GM19438 (cell line): ENCODE measurements around the gene GRK5.

Experiments used
- ATAC-seq: cut with Tn5 transposase; IDR thresholded peaks from one replicate; pipeline ENCODE4 v1.9.1; 2021; ENCODE audit warnings: low read depth; ENCODE audit not compliant: unreplicated experiment

The GRK5 gene

GRCh38 chr10:119395280-119396007, 188.1 kb downstream of the GRK5 start:
- ATAC-seq, result no peak

DNA sequence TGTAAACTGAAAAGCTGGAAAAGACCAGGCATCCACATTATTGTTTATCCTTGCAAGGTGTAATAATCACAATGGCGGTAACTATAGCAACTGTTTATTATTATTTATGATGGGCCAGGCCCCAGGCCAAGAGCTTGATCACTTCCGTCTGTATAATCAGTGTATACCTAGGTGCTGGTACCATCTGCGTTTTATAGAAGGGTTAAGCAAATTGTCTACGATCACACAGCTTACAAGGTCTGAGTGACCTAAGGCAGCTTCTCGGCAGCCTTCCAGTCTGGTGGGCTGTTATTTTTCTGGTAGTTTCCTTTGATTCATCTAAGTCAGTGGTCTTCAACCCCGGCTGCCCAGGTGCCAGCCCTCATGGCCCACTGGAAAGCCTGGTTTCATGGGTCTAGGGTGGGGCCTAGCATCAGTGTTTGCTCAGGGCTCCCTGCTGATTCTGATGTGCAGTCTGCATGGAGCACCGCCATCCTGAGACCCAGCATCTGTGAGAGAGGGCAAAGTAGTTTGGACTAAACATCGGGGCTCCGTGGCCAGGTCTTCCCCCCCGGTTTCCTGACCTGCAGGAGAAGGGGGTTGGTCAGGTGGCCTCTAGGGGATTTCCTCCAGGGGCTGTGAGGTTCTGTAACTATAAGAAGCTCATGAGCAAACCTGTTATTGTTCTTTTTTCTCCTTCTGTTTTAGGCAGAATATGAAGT, 188.8 kb downstream of the GRK5 start:
- ATAC-seq, result no peak

DNA sequence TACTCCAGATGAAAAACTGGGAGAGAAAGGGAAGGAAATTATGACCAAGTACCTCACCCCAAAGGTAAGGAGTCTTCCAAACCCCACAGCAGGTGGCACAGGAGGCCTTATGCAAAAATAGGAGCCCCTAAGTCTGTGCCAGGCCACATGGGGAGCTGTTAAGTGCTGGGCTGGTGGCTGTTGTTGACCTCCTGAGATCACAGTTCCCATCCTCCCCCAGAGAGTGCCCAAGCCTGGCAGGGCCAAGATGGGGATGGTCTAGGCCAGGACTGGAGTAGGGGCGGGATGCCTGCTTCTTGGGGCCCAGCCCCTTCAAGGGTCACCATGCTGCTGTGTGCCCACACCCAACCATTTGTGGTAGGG, 189.3 kb downstream of the GRK5 start:
- no peak for ATAC-seq

DNA sequence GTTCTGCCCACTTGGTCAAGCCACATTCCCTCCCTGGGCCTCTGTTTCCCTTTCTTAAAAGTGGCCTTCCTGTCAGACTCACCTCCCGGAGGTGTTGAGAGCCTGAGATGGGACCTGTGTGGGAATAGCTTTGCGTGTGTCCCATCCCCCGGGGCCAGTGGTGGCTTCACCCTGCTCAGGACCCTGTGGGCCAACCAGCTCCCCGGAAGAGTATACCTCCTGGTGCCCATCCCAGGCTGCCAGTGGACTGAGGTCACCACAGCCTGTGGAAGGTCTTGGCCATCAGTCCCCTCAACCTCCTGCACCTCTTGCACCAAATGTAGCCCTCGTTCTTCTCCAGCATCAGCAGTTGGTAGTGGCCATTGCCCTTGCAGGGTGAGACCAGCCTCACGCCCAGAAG, 190.0 kb downstream of the GRK5 start:
- no peak for ATAC-seq

DNA sequence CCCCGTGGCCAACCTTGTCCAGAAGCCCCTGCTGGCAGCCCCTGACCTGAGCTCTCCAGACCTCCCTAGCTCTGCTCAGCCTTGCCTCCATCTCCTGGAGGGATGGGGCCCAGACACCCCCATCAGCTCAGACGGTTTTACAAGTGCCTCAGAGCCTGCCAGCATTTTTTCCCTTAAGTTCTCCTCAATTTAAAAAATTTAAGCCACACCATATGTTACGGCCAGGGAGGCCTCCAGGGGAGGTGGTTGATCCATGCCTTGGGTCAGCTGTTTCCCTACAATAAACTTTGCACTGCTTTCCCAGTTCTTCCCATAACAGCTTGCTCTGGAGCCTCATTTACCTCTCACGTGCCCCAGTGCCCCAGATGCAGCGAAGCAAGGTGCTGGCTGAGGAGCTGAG, 191.6 kb downstream of the GRK5 start:
- no peak for ATAC-seq

GRCh38 chr10:119399466-119399865, 192.1 kb downstream of the GRK5 start:
- no peak for ATAC-seq

- no peak for ATAC-seq
These were observed 194.5 kb downstream of the GRK5 start for GRCh38 chr10:119401671-119402395.

DNA sequence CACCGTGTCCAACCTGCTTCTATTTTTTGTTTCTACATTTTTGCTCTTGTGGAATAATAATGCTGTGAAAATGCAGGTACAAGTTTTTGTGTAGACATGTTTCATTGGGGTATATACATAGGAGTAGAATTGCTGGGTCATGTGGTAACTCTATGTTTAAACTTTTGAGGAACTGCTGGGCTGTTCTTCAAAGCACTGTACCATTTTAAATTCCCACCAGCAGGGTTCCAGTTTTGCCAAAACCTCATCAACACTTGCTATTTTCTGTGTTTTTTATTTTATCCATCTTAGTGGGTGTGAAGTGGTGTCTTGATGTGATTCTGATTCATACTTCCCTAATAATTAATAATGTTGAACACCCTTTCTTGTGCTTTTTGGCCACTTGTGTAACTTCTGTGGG, 196.6 kb downstream of the GRK5 start:
- no peak for ATAC-seq

DNA sequence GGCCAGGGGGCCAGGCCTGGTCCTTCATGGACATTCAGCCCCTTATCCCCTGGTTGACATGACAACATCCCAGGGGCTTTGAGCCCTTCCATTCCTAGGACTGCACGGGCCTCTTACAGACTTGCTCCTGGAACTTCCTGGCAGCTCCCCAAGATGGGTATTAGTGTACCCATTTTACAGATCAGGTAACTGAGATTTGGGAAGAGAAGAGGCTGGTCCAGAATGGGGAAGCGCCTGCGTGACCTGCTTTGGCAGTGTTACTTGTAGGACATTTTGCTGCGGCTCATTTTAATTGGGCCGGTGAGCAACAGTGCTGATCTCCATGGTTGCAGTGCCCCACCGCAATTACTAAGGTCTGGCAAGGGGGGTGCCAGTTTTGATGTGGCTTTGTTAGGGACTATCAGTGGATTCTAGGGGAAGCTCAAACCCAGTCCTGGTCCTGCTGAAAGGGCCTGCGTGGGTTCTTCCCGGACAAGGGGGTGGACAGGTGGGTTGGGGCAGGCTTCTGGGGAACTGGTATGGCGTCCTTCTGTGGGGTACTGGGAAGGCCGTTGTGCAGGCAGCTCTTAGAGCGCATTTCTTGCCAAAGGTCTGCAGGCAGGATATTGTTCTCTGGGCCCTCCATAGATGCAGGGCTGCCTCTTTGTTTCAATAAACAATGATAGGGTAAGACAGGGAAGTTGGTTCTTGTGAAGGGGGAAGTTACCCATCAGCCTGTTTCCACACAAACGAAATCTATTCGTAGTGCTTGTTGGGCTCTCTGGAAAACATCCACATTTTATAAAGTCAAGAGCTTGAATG, 197.5 kb downstream of the GRK5 start:
- no peak for ATAC-seq

GRCh38 chr10:119405520-119405807, 198.1 kb downstream of the GRK5 start:
- ATAC-seq, result no peak

DNA sequence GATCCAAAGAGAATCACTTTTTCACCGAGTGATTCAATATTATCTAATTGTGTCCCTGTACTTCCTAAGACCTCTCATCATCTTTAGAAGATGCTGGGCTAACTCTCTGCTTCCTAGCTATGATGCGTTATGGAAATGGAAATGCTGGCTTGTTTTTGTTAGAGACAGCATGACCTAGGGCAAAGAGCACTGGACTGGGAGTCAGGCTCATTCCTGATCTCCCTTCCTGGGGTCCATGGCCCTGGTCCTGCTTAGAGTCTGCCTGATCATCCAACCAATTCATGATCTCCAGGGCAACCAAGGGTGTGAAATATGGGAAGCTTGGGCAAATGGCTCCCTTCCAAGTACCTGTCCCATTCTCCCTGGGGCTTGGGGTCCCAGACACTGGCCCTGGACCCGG, 198.8 kb downstream of the GRK5 start:
- no peak for ATAC-seq

DNA sequence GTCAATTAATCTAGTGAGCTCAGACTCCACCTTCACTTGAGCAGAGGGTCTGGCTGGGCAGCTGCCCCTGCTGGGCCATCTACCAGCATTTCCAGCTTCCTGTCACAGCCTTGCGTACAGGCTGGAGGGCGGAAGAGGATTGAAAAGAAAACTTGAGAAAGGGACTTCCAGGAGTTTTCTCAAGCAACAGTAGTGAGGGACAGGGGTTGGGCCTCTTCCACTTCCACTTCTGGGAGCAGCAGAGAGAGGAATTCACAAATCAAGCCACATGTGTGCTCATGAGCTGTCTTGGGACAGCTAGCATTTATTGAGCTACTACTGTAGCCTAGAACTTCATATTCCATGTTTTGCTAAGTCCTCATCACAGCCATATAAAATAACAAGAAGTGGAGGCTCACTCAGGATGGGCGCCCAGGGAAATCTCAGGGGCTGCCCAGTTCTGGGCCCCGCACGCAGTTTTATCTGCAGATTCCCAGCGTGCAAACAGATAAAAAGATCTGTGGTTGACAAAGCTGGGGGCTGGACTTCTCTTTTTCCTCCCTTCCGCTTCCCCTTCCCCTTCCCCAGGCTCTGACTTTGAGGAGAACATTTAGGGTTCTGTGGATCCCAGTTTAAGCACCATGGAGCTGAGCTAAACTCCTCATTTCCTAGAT, 199.4 kb downstream of the GRK5 start:
- ATAC-seq, result no peak

GRCh38 chr10:119407254-119407777, 199.9 kb downstream of the GRK5 start:
- ATAC-seq, result no peak

- ATAC-seq, result no peak
These were observed 200.7 kb downstream of the GRK5 start for GRCh38 chr10:119408072-119408471.

DNA sequence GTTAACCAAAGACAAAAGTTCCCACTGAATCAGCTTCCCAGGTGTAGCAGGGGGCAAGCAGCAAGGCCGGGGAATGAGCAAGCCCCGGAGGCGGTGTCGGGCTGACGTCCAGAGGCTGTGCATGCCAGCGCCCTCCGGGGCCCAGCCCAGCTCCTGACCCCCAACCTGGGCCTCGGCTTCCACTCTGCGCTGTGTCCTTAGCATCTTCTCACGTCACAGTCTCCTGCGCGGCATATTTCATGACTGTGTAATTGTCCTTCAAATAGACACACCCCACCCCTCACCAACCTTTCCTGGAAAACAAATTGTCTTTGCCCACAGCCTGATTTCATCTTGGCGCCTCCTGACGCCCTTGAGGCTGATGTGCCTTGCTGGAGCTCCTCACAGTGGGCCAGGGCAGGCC, 201.6 kb downstream of the GRK5 start:
- ATAC-seq, result no peak

- no peak for ATAC-seq
These were observed 202.0 kb downstream of the GRK5 start for GRCh38 chr10:119409385-119409784.

- no peak for ATAC-seq
These were observed 202.5 kb downstream of the GRK5 start for GRCh38 chr10:119409906-119410305.

DNA sequence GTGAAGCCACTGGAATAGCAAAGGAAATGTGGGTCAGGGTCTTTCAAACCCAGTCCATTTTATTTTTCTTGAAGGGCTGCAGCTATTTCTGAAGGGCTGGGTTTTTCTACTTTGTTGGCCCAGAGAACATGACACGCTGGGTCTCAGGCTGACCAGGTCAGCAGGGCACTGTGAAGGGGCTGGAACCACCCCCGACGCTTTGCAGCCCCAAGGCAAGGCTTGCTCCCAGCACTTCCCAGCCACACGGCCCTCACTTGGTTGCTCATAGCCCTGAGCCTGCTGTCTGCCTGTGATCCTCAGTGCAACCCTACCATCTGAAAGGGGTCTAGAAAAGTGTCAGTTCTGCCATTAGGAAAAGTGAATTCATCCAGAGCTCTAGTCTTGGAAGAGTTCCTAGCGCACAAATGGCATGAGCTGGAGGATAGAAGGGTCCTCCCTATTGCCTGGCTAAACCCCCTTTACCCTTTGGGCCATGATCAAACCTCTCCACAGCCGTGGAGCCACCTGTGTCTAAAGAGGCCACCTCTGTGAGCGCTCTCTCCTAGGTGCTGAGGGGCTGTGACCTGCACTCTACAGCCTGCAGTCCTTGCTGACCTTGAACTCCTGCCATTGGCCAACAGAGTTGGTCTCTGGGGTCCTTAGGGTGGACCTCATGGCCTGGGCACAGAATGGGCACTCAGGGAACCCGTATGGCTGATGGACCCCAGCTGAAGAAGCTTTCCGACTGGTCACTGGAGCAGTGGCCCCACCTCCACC, 203.2 kb downstream of the GRK5 start:
- no peak for ATAC-seq

DNA sequence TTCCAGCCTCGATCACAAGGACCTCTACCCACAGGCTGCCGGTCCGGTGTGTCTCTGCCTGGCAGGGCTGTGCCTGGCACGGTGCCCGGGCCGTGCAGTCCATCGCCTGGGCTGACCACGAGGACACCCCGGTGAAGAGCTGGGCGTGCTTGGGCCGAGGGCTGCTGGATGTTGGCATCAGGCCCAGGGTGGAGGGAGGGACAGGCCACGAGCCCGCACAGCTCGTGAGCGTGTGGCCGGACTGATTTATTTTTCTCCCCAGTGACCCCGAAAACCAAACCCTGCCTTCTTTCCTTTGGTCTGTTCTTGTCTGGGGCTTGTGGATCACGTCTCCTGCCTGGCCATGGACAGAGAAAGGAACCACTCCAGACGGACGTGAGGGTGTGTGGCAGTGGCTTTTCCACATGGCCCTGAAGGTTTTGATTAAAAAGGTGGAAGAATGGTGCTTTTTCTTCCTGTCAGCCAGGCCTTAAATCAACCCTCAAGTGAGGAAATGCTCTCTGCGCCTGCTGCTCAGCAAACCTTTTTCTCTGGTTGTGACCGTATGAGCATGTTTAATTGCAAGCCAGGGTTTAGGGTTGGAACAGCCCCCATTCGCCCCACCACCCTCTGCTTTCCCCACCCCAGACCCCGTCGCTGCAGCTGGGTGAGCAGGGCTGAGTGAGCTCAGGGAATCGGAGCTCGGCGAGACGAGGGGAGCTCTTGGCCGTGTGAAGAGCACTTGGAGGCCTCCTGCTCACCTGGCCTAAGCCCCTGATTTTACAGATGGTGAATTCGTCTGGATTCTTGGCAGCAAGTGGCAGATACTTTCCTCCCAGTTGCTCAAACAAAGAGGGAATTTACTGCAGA, 205.1 kb downstream of the GRK5 start:
- ATAC-seq, result no peak
